HFFc6 (cell line): Measurements from ENCODE around the gene KRT16. TPM values are rescaled to one million over a fixed set of nuclear protein-coding genes. Genes with fewer than 3 reads are reported as not detected.

Experiments
- DNase-seq: peaks from one replicate; pipeline ENCODE4 v3.0.0-alpha.2; 2018
- H3K27ac Mint-ChIP-seq: 2 replicates; pipeline ENCODE4 v1.8.0; 2020; ENCODE audit warnings: mild to moderate bottlenecking, mixed read lengths
- H3K27me3 Mint-ChIP-seq: 2 replicates; pipeline ENCODE4 v1.8.0; 2021; ENCODE audit warnings: mild to moderate bottlenecking, moderate library complexity, mixed read lengths; ENCODE audit not compliant: insufficient read depth
- H3K36me3 Mint-ChIP-seq: 2 replicates; pipeline ENCODE4 v1.8.0; 2021; ENCODE audit warnings: low read depth, mixed read lengths
- H3K4me1 Mint-ChIP-seq: 2 replicates; pipeline ENCODE4 v1.8.0; 2020; ENCODE audit warnings: low read depth, mixed read lengths
- H3K4me3 Mint-ChIP-seq: 2 replicates; pipeline ENCODE4 v1.8.0; 2020; ENCODE audit warnings: mild to moderate bottlenecking, moderate library complexity, mixed read lengths
- H3K9me3 Mint-ChIP-seq: 2 replicates; pipeline ENCODE4 v1.8.0; 2020; ENCODE audit warnings: mild to moderate bottlenecking, mixed read lengths
- CTCF ChIP-seq: fragments of 200-600 bp; sonication (generic); IDR thresholded peaks from 2 replicates; pipeline ENCODE4 v1.5.0; 2021; ENCODE audit warnings: antibody characterized with exemption, mild to moderate bottlenecking
- total RNA-seq, 6 experiments: library from RNA; stranded (reverse); fragmentation: NEBNext Ultra II Directional; extraction: Animal tissue kit (Norgen Biotek cat#: 25700); gene quantifications; 2 replicates in 1 of 6; 3 replicates in 5 of 6; pipeline ENCODE4 v1.2.3, GENCODE V29; 2021

KRT16 gene
- total RNA-seq, 6 experiments from 2014 or later, result 0.11 to 0.47 (median 0.17) TPM; not detected in 2

DNA sequence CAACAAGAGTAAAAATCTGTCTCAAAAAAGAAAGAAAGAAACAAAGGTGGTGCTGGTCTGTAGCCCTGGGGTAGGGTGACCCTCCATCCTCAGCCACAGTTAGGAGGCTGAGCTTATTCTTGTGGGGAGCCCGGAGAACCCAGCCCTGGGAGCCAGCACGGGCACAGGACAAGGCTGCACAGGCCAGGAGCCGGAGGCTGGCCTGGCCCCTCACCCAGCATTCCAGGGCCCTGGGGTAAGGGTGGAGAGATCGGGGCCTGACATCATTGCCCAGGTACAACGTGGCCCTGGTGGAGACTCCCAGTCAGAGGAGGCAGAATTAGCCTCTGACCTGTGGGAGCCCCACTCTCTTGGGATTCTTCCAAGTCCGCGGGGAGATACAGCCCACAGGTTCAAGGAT is 22.1 kb upstream of the KRT16 start:
- Mint-ChIP-seq H3K4me3 (no peak overlapping the region; the same call in 1 of the 2 replicates), H3K27me3 (peaks cover 7% of the 10 kb centered on the region; the same call in 1 of the 2 replicates), H3K9me3 (no peaks in the 10 kb centered on the region), H3K4me1 (peaks cover 10% of the 10 kb centered on the region), H3K27ac (no peak overlapping the region), H3K36me3 (no peaks in the 10 kb centered on the region)
- TF ChIP-seq CTCF, result no peak
- DNase-seq, result no peak

GRCh38 chr17:41633556-41634199 is 21.1 kb upstream of the KRT16 start:
- H3K27ac Mint-ChIP-seq, result no peak overlapping the region
- DNase-seq, result no peak
- H3K36me3 Mint-ChIP-seq, result no peaks in the 10 kb centered on the region
- H3K9me3 Mint-ChIP-seq, result no peaks in the 10 kb centered on the region
- H3K4me1 Mint-ChIP-seq, result peaks cover 10% of the 10 kb centered on the region
- no peak overlapping the region for H3K4me3 Mint-ChIP-seq
- TF ChIP-seq CTCF, result no peak
- H3K27me3 Mint-ChIP-seq, result peaks cover 9% of the 10 kb centered on the region; the same call in 1 of the 2 replicates

DNA sequence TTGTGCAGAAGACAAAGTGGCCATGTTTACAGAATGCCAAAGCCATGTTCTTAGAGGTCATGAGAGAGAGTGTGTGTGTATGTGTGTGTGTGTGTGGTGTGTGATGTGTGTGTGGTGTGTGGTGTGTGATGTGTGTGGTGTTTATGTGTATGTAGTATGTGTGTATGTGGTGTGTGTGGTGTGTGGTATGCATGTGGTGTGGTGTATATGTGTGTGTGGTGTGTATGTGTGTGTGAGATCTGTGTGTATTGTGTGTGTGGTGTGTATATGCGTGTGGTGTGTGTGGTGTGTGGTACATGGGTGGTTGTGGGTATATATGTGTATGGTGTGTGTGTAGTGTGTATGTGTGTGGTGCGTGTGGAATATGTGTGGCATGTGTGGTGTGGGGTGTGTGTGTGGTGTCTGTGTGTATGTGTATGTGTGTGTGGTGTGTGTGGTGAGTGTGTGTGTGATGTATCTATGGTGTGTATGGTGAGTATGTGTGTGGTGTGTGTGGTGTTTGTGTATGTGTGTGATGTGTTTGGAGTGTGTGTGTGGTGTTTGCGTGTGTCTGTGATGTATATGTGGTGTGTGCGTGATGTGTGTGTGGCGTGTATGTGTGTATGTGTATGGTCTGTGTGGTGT is 20.0 kb upstream of the KRT16 start:
- DNase-seq, result no peak
- Mint-ChIP-seq H3K4me3 (no peak overlapping the region), H3K4me1 (peaks cover 10% of the 10 kb centered on the region), H3K9me3 (no peaks in the 10 kb centered on the region), H3K27me3 (peaks cover 8% of the 10 kb centered on the region), H3K27ac (no peak overlapping the region), H3K36me3 (no peaks in the 10 kb centered on the region)
- no peak for TF ChIP-seq CTCF

GRCh38 chr17:41631898-41632285 is 19.3 kb upstream of the KRT16 start:
- peaks cover 10% of the 10 kb centered on the region for H3K4me1 Mint-ChIP-seq
- no peak overlapping the region for H3K27ac Mint-ChIP-seq
- no peak overlapping the region for H3K4me3 Mint-ChIP-seq
- no peaks in the 10 kb centered on the region for H3K36me3 Mint-ChIP-seq
- no peak for TF ChIP-seq CTCF
- H3K27me3 Mint-ChIP-seq, result peaks cover 9% of the 10 kb centered on the region
- DNase-seq, result no peak
- no peaks in the 10 kb centered on the region for H3K9me3 Mint-ChIP-seq

- H3K4me3 Mint-ChIP-seq, result no peak overlapping the region
- peaks cover 10% of the 10 kb centered on the region for H3K4me1 Mint-ChIP-seq
- no peaks in the 10 kb centered on the region for H3K36me3 Mint-ChIP-seq
- no peak for TF ChIP-seq CTCF
- DNase-seq, result no peak
- H3K27ac Mint-ChIP-seq, result no peak overlapping the region
- H3K9me3 Mint-ChIP-seq, result no peaks in the 10 kb centered on the region
- H3K27me3 Mint-ChIP-seq, result peaks cover 10% of the 10 kb centered on the region
Observed at GRCh38 chr17:41631025-41631897, 18.7 kb upstream of the KRT16 start.
